Panc1 (cell line): ENCODE results near the gene HADHB. TPM values are rescaled to one million over a fixed set of nuclear protein-coding genes. Genes with fewer than 3 reads are reported as not detected.
"Not testable (repeated sequence)": the region's sequence is repeated elsewhere in the genome, so short reads cannot be mapped to it uniquely, and the experiment has no call there.

Experiments used
- ATAC-seq: fragments of 200-7000 bp; cut with Tn5 transposase; 2 replicates; pipeline ENCODE4 v1.9.1; 2020; ENCODE audit warnings: mild to moderate bottlenecking, moderate library complexity
- BruUV-seq: library from RNA; stranded (reverse); fragments of 400-500 nt; replicated peaks from 2 replicates; lab custom pipeline; 2021; lab: Mats Ljungman, UMichigan
- CTCF ChIA-PET: fragments of 300-600 bp; sonication (Branson Sonifier 250); formaldehyde crosslinking; loops from one replicate; lab custom pipeline; 2022; ENCODE audit warnings: antibody characterized with exemption; lab: Charles Lee
- POLR2A ChIA-PET: fragments of 300-600 bp; sonication (Branson Sonifier 250); formaldehyde crosslinking; loops from one replicate; lab custom pipeline; 2022; ENCODE audit warnings: antibody characterized with exemption; lab: Charles Lee
- DNase-seq: peaks from one replicate; pipeline ENCODE4 v3.0.0-alpha.2; 2010; ENCODE audit warnings: low read depth, low spot score
- H3K27ac ChIP-seq: 2 replicates; pipeline ENCODE4 v1.5.1; 2011; ENCODE audit warnings: mild to moderate bottlenecking, low read length, inconsistent platforms
- H3K27me3 ChIP-seq: fragments of 200-500 bp; sonication (Bioruptor generic); 2 replicates; pipeline ENCODE4 v1.6.0; 2014; ENCODE audit warnings: low read length, inconsistent platforms; ENCODE audit not compliant: control insufficient read depth, insufficient read depth
- H3K36me3 ChIP-seq: fragments of 200-500 bp; sonication (Bioruptor generic); 2 replicates; pipeline ENCODE4 v1.5.1; 2014; ENCODE audit warnings: inconsistent platforms, mild to moderate bottlenecking, low read length, moderate library complexity; ENCODE audit not compliant: control insufficient read depth, insufficient read depth
- H3K4me1 ChIP-seq: 2 replicates; pipeline ENCODE4 v1.5.1; 2011; ENCODE audit warnings: inconsistent platforms, mild to moderate bottlenecking, low read length, moderate library complexity; ENCODE audit not compliant: control insufficient read depth, insufficient read depth
- H3K4me3 ChIP-seq, 2 experiments: 2 replicates each; pipeline ENCODE4 v1.5.1; 2011 to 2012; ENCODE audit warnings: low read depth in 2 of 2, low read length in 2 of 2, mild to moderate bottlenecking in 2 of 2, inconsistent platforms in 1 of 2, moderate library complexity in 1 of 2
- H3K9me3 ChIP-seq: fragments of 200-500 bp; sonication (Bioruptor generic); 2 replicates; pipeline ENCODE4 v1.5.1; 2014; ENCODE audit warnings: low read depth, mild to moderate bottlenecking, inconsistent platforms, low read length, moderate library complexity; ENCODE audit not compliant: control insufficient read depth, insufficient read depth
- CTCF ChIP-seq: fragments of 450-650 bp; IDR thresholded peaks from 2 replicates; pipeline ENCODE4 v1.5.1; 2017; ENCODE audit warnings: mild to moderate bottlenecking
- POLR2AphosphoS5 ChIP-seq: IDR thresholded peaks from 2 replicates; pipeline ENCODE4 v1.6.1; 2012; ENCODE audit warnings: mild to moderate bottlenecking, low read depth, low read length, moderate library complexity
- REST ChIP-seq, 2 experiments: IDR thresholded peaks; 2 replicates each; pipeline ENCODE4 v1.6.1; 2011 to 2012; ENCODE audit warnings: low read depth in 2 of 2, control low read depth in 1 of 2, low read length in 1 of 2, mild to moderate bottlenecking in 1 of 2, moderate library complexity in 1 of 2; ENCODE audit not compliant: insufficient read depth in 1 of 2
- SIN3A ChIP-seq: IDR thresholded peaks from 2 replicates; pipeline ENCODE4 v1.6.1; 2012; ENCODE audit warnings: low read depth, mild to moderate bottlenecking, low read length, moderate library complexity, borderline replicate concordance; ENCODE audit not compliant: insufficient read depth
- TCF7L2 ChIP-seq: IDR thresholded peaks from 2 replicates; pipeline ENCODE4 v1.6.1; 2011; ENCODE audit warnings: mild to moderate bottlenecking, low read depth, low read length, inconsistent platforms
- in situ Hi-C: cut with HindIII; loops from 2 replicates; pipeline ENCODE4 v1.10.0; 2016; ENCODE audit warnings: low sequenced_read_pairs, low pct_unique_long_range_greater_than_20kb
- intact Hi-C: fragments of 100-400 bp; cut with micrococcal nuclease; formaldehyde crosslinking; loops from one replicate; pipeline ENCODE4 v1.10.0; 2022; ENCODE audit not compliant: unreplicated experiment
- total RNA-seq: library from RNA; stranded (reverse); gene quantifications from one replicate; pipeline ENCODE4 v1.2.1, GENCODE V29; 2021; ENCODE audit not compliant: unreplicated experiment

The HADHB gene
- total RNA-seq, 1 experiment from 2014 or later, result 106 TPM

- Histone ChIP-seq H3K9me3 (no peaks in the 10 kb centered on the region), H3K36me3 (no peaks in the 10 kb centered on the region), H3K27me3 (no peaks in the 10 kb centered on the region; the same call in 1 of the 2 replicates), H3K4me1 (no peaks in the 10 kb centered on the region), H3K4me3 (no peak overlapping the region), H3K27ac (no peak overlapping the region)
- CTCF ChIA-PET, result interaction anchor here (0.6 to 0.7 kb wide), 2 partner anchors 12 to 15 kb away, joined by 3 to 5 read pairs; no protein-coding TSS in a partner anchor
- BruUV-seq, result no TSS peak
- intact Hi-C loops, result no loop called here
- no peak for DNase-seq
- POLR2A ChIA-PET, result no interaction called here
- TF ChIP-seq REST (IDR thresholded peaks at IDR 0.05; ENCODE audit: insufficient read depth in 1 of 2, low read depth in 2 of 2, low read length in 1 of 2) (no peak), SIN3A (no peak), CTCF (no peak), POLR2AphosphoS5 (no peak), TCF7L2 (no peak)
- in situ Hi-C loops, result no loop called here
- 0 out of 2 replicates have a peak, but pooled peaks have one; percentile 14 for ATAC-seq
These were observed 72.8 kb downstream of the HADHB start for GRCh38 chr2:26317377-26318105.

GRCh38 chr2:26318950-26319349, 74.2 kb downstream of the HADHB start:
- intact Hi-C loops (no loop called here), in situ Hi-C loops (no loop called here)
- BruUV-seq, result no TSS peak
- no peaks in the 10 kb centered on the region; the same call in 1 of the 2 replicates for H3K27me3 ChIP-seq
- H3K36me3 ChIP-seq, result no peaks in the 10 kb centered on the region
- no peak overlapping the region for H3K4me3 ChIP-seq
- H3K27ac ChIP-seq, result no peak overlapping the region
- no peak for DNase-seq
- H3K4me1 ChIP-seq, result no peaks in the 10 kb centered on the region
- no peaks in the 10 kb centered on the region for H3K9me3 ChIP-seq
- no peak for ATAC-seq
- TF ChIP-seq REST (IDR thresholded peaks at IDR 0.05; ENCODE audit: insufficient read depth in 1 of 2, low read depth in 2 of 2, low read length in 1 of 2) (no peak), CTCF (no peak), SIN3A (no peak), POLR2AphosphoS5 (no peak)
- CTCF ChIA-PET, result no interaction called here
- POLR2A ChIA-PET, result interaction anchor here (0.7 kb wide), 1 partner anchor 26 kb away, joined by 4 read pairs; no protein-coding TSS in a partner anchor

GRCh38 chr2:26324479-26324878, 79.7 kb downstream of the HADHB start:
- BruUV-seq, H3K4me3 ChIP-seq, H3K27me3 ChIP-seq, H3K27ac ChIP-seq, DNase-seq, intact Hi-C loops, ATAC-seq, in situ Hi-C loops, H3K4me1 ChIP-seq, CTCF ChIA-PET, H3K9me3 ChIP-seq, H3K36me3 ChIP-seq: not testable (repeated sequence)
- POLR2A ChIA-PET, result interaction anchor here (0.6 kb wide), 1 partner anchor 446 kb away, joined by 9 read pairs; the partner anchor contains the start of gene ASXL2
